GM12891 (cell line): Measurements from ENCODE around the gene LRRC1.

Experiments
- DNase-seq: peaks from one replicate; pipeline ENCODE4 v3.0.0; 2011; ENCODE audit warnings: low spot score; ENCODE audit not compliant: insufficient read length
- FAIRE-seq: peaks from 2 replicates; lab custom pipeline; 2011; peaks lifted over from hg19 to GRCh38; lab: Jason Lieb, UNC
- PAX5 ChIP-seq: IDR thresholded peaks from 2 replicates; pipeline ENCODE4 v1.6.1; 2011; ENCODE audit warnings: low read length, moderate library complexity, mild to moderate bottlenecking; ENCODE audit not compliant: insufficient read depth, severe bottlenecking
- POLR2A ChIP-seq: IDR thresholded peaks from 2 replicates; pipeline ENCODE4 v1.6.1; 2011; ENCODE audit warnings: low read depth, low read length, control low read depth
- POLR2AphosphoS5 ChIP-seq: IDR thresholded peaks from 2 replicates; pipeline ENCODE4 v1.6.1; 2011; ENCODE audit warnings: low read depth, low read length, control low read depth
- POU2F2 ChIP-seq: IDR thresholded peaks from 2 replicates; pipeline ENCODE4 v1.6.1; 2011; ENCODE audit warnings: low read depth, mild to moderate bottlenecking, control low read depth, low read length, moderate library complexity
- SPI1 ChIP-seq: IDR thresholded peaks from 2 replicates; pipeline ENCODE4 v1.6.1; 2011; ENCODE audit warnings: low read depth, low read length, control low read depth
- TAF1 ChIP-seq: IDR thresholded peaks from 2 replicates; pipeline ENCODE4 v1.6.1; 2011; ENCODE audit warnings: low read depth, low read length, control low read depth

Gene LRRC1

GRCh38 chr6:53928641-53929040, 133.8 kb downstream of the LRRC1 start:
- FAIRE-seq (no peak), DNase-seq (no peak)
- TF ChIP-seq SPI1 (no peak), TAF1 (no peak), POU2F2 (no peak), PAX5 (no peak)

GRCh38 chr6:53929041-53929820, 134.4 kb downstream of the LRRC1 start:
- FAIRE-seq (no peak), DNase-seq (no peak)
- TF ChIP-seq POLR2AphosphoS5 (no peak), POLR2A (no peak)

GRCh38 chr6:53929821-53930120, 135.0 kb downstream of the LRRC1 start:
- TF ChIP-seq SPI1 (no peak), TAF1 (no peak), PAX5 (no peak), POLR2A (no peak), POU2F2 (no peak), POLR2AphosphoS5 (no peak)
- FAIRE-seq, result no peak
- no peak for DNase-seq

- TF ChIP-seq PAX5 (no peak), TAF1 (no peak), SPI1 (no peak), POU2F2 (no peak), POLR2A (no peak), POLR2AphosphoS5 (no peak)
- DNase-seq (no peak), FAIRE-seq (no peak)
Measured at GRCh38 chr6:53930330-53930729, 135.5 kb downstream of the LRRC1 start.

GRCh38 chr6:53931086-53931485, 136.3 kb downstream of the LRRC1 start:
- no peak for FAIRE-seq
- no peak for DNase-seq
- TF ChIP-seq POU2F2 (no peak), PAX5 (no peak), POLR2A (no peak), SPI1 (no peak), TAF1 (no peak), POLR2AphosphoS5 (no peak)

GRCh38 chr6:53932516-53932915, 137.7 kb downstream of the LRRC1 start:
- FAIRE-seq, result no peak
- TF ChIP-seq PAX5 (no peak), TAF1 (no peak), POLR2A (no peak)
- DNase-seq, result no peak

GRCh38 chr6:53934023-53934422, 139.2 kb downstream of the LRRC1 start:
- FAIRE-seq (no peak), DNase-seq (no peak)
- TF ChIP-seq POLR2A, result no peak
- no peak for TF ChIP-seq POU2F2
- no peak for TF ChIP-seq TAF1
- TF ChIP-seq POLR2AphosphoS5, result no peak
- TF ChIP-seq SPI1, result no peak
- TF ChIP-seq PAX5, result no peak

GRCh38 chr6:53937461-53937860, 142.7 kb downstream of the LRRC1 start:
- DNase-seq, result no peak
- no peak for TF ChIP-seq SPI1
- TF ChIP-seq POLR2AphosphoS5, result no peak
- no peak for TF ChIP-seq POLR2A
- no peak for TF ChIP-seq PAX5
- TF ChIP-seq TAF1, result no peak
- TF ChIP-seq POU2F2, result no peak
- no peak for FAIRE-seq

- FAIRE-seq, result no peak
- TF ChIP-seq POU2F2 (no peak), SPI1 (no peak), POLR2AphosphoS5 (no peak), POLR2A (no peak), PAX5 (no peak), TAF1 (no peak)
- no peak for DNase-seq
Measured at GRCh38 chr6:53938810-53939209, 144.0 kb downstream of the LRRC1 start.

GRCh38 chr6:53939830-53940229, 145.0 kb downstream of the LRRC1 start:
- DNase-seq, result no peak
- FAIRE-seq, result no peak
- TF ChIP-seq POU2F2, result no peak
- TF ChIP-seq POLR2A, result no peak
- TF ChIP-seq PAX5, result no peak
- TF ChIP-seq TAF1, result no peak
- no peak for TF ChIP-seq SPI1
- no peak for TF ChIP-seq POLR2AphosphoS5

- FAIRE-seq (no peak), DNase-seq (no peak)
- TF ChIP-seq POLR2A (no peak), POLR2AphosphoS5 (no peak), SPI1 (no peak), POU2F2 (no peak), PAX5 (no peak), TAF1 (no peak)
Measured at GRCh38 chr6:53943395-53943794, 148.6 kb downstream of the LRRC1 start.
